Measurements from ENCODE around the gene FNBP1L. TPM values are rescaled to one million over a fixed set of nuclear protein-coding genes. Genes with fewer than 3 reads are reported as not detected.
"Not testable (repeated sequence)": the region's sequence is repeated elsewhere in the genome, so short reads cannot be mapped to it uniquely, and the experiment has no call there.

Gene FNBP1L
- total RNA-seq, 1 experiment from 2014 or later = 35.4 TPM

DNA sequence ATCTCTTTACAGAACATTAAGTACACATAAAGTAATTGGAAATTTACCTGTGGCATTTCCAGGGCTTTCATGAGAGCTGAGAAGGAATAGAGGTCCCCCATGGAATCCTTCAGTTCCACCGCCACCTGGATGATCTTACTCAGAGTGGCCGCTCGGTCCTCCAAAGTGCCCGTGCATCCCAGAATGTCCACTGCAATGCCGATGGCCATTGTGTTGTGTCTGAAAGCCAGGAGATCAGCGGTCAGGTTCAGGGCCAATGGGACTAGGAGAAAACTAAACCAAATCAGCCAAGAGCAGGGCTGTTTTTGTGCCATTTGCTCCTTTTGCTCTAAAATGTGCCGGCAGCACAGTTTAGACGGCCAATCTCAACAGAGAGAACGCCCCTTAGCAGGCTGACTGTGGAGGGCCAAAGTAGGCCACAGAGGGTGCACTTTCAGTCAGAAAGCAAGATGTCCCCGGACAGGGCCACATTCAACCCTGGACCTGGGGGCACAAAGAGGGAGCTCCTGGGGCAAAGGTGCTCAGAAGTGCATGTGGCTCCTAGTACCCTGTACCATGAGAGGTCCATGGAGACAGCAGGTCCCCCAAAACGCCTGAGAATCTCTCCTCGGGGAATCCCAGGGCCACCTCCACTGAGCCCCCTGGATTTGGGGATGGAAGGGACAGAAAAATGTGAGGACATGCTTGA is 123.8 kb downstream of the FNBP1L start:
- no peak for DNase-seq (ENCODE audit: low read depth)

DNA sequence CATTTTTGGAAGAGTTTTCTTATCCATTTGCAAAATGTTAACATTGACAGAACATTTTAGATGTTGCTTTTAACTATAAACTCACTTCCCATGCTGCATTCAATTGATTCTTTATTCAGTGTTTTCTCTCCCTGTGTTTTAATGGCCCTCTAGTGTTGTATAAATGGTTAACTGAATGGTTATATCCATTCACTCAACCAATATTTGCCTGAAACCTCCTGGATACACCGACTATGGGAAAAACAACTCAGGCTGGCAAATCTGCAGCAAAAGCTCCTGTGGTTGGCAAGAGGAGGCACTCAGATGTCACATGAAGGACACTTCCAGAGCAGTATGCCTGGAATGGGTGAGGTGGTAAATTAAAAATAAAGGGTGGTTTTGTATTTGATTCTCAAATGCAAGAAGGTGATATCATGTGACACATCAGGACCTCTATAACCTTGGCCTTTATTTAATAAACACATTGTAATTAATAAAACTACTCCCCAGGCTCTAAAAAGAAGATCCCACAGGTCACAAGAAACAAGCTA is 126.1 kb downstream of the FNBP1L start:
- no peak for DNase-seq (ENCODE audit: low read depth)

DNA sequence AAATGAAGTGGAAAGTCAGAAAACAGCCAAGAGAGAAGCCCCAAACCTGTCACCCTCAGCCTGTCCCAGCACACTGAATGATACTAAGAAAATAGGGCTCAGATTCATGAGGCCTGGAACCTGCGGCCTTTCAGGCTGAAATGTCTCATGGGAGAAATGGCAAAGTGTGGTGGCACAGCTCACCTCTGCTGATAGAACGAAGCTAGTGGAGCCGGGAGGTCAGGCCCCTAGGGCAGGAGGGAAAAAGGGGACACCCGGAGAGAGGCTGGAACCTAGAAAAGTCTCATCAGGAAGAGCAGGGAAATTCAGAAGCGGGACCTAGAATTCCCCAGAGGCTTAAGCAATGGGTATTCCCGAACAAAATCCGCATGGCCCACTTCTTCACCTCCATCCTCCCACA is 126.6 kb downstream of the FNBP1L start:
- DNase-seq (ENCODE audit: low read depth) = no peak

DNA sequence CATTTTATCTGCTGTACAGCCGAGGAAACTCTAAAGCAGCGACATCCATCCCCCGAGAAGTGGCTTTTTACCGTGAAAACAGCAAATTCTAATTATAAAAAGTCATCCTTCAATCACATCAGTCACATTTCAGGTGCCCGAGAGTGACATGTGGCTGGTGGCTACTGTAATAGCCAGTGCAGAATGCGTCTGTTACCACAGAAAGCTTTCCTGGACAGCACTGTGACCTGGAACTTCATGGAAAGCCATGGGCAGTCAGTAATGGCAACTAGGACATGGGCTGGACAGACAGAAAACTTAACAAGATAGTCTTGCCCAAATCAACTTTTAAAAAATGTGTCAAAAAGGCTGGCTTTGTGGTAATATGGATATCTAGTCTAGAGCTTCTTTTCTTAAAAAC is 127.1 kb downstream of the FNBP1L start:
- DNase-seq (ENCODE audit: low read depth) = no peak

DNA sequence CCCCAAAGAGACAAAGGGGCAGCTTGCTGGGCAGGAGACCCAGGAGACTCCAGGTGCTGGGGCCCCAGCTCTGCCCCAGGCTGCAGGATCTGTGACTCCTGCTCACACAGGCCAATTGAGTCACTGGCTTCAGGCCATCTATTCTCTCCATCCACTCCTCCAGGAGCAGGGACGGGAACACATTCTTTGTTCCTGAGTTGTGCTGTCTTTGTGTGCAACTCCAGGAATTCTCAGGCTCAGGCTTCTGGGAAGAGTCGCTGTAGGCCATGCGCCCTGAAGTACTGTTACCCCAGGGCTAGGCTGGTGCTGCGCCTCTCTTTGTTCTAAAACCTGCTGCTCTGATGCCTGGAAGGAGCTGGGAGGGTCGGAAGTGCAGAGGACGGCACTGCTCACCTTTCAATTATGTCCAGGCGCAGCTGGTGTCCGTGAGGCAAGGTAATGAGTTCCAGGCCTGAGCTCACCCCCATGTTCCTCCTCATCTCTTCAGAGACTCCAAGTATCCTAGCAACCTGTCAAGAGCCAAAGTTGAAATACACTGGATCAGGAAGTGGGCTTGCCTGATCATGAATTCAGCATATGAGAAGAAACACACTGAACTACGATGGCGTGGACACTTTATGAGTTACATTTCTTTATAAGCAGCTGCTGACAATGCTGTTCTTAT is 127.8 kb downstream of the FNBP1L start:
- no peak for DNase-seq (ENCODE audit: low read depth)

DNA sequence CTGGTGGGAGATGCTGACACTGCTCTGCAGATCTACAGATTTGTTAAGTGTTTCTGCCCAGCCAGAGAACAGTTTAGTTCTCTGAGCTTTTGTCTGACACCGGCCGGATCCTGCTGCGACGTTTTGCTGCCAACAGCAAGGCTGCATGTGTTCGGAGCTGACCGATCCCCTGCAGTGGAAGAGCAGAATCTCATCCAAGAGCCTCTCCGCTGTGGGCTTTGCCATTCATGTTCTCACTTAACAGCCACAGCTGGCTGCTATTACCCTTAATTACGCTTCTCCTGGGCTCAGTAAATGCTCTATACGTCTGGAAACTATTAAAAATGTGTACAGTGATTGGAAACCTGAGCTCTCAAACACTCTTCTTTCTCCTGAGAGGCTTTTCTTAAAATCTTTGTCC is 128.4 kb downstream of the FNBP1L start:
- no peak for DNase-seq (ENCODE audit: low read depth)

DNA sequence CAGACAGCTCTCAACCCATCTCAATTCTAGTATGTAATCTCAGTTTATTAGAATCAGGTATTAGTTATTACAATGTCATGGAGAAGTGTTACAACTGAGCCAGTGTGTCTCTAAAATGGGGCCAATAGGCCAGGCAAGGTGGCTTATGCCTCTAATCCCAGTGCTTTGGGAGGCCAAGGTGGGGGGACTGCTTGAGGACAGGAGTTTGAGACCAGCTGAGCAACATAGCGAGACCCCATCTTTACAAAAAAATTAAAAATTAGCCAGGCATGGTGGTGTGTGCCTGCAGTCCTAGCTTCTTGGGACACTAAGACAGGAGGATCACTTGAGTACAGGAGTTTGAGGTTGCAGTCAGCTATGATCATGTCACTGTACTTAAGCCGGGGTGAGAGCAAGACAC is 128.8 kb downstream of the FNBP1L start:
- DNase-seq (ENCODE audit: low read depth) = no peak

DNA sequence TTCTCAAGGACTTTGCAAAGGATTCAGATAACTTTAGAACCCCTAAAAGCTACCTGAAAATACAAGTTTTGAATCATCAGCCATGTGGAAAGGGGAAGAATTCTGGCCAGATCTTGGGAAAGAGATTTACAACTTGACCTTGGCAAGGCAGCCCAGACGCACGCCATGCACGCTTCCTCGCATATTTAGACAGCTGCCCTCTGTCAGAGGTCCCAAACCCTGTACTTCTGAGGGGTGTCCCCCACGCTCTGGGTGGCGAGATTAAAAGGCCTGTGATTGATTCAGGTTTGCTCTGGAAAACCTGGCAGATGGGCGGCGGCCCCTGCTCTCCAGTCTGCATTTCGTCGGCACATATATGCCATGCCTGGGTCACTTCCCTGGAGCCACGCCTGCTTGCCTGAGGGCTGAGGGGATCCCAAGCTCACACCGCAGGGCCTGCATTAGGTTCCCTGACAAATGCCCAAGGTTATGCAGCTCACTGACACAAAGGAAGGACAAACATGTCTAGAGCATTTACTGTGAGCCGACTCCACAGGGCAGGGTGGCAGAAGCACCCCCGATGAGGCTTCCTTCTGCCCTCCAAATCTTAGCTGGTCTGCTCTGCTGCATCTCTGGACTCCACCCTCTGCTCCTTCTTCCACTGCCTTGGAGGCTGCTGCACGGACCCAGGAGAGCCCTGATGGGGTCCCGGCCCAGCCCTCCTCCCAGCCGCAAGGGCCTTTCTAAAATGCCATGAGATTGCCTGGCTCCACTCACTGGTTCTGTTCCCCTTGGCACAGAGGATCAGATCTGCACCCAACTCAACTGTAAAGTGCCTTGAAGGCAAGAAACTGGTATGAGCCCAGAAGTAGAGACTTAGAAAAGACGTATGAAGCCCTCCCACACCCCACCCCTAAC is 129.9 kb downstream of the FNBP1L start:
- DNase-seq (ENCODE audit: low read depth) = no peak

DNA sequence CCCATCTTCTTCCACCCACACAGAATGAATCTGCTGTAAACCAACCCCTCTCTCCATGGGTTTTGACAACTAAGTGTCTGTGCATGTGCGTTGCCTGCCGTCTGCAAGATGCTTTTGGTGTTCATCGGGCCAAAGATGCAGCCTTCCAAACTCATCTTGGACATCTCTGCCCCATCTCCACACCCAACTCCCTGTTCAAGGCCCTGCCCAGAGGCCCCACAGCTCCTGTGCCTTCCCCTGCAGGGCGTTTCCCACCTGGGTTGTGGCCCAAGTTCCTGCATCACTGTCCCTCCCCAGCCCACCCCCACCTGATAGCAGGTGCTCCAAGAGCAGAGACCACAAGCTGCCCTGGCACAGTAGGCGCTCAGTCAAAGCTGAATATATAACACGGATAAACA is 130.5 kb downstream of the FNBP1L start:
- DNase-seq (ENCODE audit: low read depth) = no peak

DNA sequence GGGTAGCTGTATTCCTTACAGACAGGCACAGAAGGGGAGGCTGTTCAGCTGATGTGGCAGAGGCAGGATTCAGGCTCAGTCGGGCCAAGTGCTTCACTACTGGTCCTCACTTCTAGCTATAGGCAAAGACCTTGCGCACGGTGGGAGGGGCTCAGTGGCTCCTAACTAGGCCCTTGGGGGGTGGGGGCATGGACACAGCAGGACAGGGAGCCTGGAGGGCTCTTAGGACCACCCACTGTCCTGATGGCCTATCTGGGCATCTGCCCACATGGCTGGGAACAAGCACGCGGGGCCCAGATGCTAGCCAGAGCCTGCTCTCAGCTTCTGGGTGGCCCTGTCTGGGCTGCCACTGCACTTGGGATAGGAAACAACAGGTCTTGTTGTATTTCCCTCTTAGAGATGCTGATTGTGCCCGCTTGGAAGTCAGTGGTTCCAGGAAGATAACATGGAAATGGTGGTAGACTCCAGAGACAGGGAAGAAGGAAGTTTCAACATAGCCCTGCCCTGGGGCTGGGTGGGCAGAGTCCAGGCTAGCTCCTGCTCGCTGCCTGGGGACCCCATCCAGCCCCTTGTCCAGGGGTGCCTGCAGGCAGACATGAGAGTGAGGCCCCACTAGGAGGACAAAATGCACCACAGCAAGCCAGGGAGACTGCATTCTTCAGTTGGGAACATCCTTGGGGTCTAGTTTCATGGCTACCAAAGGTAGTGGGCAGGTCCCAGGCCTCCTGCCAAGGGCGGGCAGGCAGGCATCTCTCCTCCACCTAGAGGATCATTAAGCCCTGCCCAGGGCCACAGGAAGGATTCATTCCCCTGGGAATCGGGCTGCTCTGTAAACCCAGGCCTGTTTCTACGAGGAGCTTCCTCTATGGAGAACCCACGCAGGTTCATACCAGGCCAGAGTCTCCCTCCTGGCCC is 131.2 kb downstream of the FNBP1L start:
- no peak for DNase-seq (ENCODE audit: low read depth)

DNA sequence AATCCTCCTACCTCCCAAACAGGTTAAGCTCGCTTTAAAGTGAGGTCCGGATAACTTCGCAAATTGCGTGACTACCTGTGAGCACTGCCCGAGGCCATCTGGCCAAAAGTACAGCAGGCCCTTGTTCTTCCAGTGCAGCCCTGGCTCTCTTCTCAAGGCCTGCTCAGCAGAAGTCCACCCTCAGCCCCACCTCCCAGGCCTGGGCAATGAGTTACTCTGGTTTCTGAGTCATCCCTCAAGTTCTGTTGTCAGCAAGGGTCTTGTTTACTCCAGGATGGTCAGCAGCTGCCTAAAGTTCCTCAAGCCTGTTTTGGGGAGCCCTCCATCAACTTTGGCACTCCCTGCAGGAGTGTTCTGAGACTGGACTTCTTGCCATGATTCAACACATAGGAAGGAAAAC is 132.0 kb downstream of the FNBP1L start:
- peak; percentile 35 for DNase-seq (ENCODE audit: low read depth)

DNA sequence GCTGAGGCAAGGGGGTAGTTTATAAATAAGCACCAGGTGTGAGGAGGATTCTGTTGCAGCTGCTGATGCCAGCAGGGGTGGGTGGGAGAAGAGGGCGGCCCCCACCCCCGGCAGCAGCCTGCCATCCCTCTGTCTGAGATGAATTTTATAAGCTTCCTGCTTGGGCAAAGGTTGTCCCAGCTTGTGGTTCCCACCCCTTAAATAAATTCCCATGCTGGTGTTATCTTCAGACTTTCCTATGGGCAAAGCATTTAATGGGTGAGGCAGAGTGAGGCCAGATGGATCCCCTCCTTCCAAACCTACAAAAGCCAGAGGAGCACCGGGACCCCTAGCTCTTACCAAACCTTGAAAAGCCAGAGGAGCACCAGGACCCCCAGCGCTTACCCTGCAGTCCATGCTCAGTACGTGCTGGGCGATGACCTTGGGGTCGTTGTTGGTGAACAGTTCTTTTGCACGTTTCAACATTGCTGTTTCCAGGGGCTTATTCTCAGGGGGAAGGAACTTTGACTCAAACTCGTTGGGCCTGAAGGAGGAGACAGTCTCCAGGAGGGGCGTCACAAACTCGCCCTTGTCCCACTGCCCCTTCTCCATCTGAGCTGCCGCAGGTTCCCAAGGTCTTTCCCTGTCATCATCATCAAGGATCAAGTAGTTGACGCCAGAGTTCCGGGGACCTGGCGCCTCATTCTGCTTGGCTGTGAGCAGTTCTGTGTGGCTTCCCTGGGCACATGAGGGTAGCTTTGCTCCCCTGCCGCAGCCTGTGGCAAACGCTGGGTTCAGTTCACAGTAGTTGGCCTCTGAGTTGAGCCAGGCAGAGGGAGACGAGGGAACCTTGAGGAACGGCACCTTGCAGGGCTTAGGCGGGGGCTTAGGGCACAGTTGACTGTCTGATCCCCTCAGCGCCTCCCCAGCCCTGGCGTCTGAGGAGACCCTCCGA is 134.3 kb downstream of the FNBP1L start:
- DNase-seq (ENCODE audit: low read depth) = no peak

DNA sequence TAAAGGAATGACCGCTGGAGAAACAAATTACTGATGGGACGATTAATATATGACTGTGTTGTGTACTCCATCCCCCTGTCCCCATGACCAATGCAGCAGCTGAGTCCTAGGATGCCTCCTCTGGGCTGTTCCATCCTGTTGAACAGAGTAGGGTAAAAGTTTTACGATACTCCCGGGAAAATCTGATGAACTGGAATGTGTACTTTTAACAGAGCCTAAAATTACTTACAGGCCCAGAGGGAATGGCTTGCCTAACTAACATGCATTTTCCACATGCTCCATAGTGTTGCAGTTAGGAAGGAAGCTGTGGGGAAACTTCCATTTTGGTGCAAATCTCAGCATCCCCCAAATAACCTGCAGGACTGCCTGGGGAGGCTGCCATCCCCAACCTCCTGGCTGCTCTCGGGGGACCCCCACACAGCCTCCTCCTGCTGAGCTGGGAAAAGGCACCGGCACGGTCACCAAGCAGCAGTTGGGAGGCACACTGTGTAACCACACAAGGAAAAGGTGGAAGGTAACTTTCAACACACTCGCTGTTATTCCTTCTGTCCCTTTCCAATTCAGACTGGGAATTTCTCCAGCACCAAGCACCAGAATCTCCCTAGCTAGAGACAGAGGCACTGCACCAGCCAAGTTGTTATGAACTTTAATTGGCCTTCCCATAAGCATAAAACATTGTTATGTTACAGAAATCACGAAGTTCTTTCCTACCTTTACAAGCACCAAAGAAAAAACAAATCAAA is 136.5 kb downstream of the FNBP1L start:
- DNase-seq (ENCODE audit: low read depth) = no peak

DNA sequence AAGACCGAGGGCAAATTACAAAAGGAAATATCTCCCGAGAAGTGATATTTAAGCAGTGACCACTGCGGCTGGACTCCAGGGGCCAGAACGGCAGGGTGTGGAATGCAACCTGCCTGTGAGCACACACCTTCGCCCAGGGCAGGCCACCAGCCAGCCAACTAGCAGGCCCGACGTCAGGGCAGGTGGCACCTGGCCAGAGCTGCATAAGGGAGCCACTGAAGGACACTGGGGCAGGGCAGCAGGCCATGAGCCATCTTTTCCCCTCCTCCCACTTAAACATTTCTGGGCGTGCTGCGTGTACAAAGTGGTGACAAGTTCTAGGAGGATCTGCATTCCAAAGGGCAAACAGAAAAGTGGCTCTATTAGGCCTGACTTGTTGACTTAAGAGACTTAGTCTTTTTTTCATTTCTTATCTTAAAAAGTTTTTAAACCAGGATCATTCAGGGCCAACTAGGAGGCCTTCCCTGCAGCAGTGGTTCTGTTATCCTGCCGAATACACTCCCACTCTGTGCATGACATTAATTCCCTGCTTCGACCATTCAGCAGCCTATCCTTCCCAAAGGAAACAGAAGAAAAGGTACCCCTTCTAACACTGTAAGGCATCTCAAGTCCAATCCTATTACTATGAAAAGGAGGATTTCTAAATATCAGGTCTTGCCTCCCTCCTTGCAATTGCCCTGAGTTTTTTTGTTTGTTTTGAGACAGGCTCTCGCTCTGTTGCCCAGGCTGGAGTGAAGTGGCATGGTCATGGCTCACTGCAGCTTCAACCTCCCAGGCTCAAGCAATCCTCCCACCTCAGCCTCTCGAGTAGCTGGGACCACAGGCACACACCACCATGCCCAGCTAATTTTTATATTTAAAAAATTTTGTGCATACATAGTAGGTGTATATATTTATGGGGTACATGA is 137.4 kb downstream of the FNBP1L start:
- no peak for DNase-seq (ENCODE audit: low read depth)

DNA sequence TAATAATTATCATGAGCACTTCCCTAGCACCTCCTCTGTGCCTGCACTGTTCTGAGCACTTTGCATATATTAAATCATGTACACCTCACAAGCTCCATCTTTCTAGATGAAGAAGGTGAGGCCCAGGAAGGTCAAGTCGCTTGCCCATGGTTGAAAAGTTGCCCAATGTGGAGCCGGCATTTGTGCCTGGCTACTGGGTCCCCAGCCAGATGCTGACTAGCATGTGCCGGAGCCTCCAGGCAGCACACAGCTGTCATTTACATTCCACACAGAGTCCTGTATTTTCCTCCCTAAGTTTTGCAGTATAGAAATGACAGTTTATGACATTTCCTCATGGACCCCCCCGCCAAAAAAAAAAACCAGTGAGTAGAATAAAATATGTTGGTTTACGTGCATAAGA is 139.4 kb downstream of the FNBP1L start:
- DNase-seq (ENCODE audit: low read depth) = no peak

DNA sequence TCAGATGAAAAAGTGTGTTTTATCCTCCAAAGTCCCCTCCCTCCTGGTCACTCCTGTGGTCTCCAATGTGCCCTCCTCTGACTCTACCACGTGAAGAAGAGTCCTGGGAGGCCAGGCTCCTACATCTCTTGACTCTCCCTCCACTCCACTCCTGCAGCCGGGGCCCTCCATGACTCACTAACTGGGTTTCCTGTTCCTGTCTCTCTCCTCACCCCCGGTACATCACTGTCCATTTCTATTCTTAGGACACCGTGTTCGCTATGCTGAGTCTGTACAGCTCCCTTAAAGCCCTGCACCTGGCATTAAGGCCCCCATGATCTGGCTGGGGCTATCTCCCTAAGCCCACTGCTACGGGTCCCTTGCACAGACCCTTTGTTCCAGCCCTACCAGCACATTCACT is 140.3 kb downstream of the FNBP1L start:
- DNase-seq (ENCODE audit: low read depth) = no peak

DNA sequence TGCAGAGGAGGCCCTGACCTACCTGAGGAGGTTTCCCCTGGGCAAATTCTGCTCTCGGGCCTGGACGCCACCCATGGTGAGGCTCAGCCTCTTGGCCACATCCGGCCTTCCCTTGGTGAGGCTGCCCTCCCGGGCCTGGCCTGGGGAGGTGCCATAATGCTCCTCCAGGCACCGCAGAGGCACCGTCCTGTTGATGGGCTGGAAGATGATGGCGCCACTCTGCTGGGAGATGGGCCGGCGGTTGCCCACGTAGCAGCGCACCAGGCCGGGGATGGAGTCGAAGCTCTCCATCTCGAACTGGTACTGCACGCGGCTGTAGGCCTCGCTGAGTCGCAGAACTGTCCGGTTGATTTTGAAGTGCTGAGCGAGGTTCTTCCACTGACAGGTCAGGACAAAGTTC is 141.0 kb downstream of the FNBP1L start:
- DNase-seq (ENCODE audit: low read depth) = no peak

DNA sequence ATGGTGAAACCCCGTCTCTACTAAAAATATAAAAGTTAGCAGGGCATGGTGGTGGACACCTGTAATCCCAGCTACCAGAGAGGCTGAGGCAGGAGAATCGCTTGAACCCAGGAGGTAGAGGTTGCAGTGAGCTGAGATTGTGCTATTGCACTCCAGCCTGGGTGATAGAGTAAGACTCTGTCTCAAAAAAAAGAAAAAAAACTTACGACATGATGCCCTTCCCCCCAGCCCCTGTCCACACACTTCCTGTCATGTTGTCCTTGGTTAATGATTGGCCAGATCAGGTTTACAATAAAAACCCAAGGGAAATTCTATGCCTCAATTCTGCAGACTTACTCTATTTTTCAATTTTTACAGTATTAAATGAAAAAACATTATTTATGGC is 143.4 kb downstream of the FNBP1L start:
- DNase-seq (ENCODE audit: low read depth) = not testable (repeated sequence)
